SK-N-SH treated with all-trans-retinoic acid at 6 μM for 48 hours (cell line): ENCODE results near the gene GIPC3.

ENCODE experiments used
- ARNTL ChIP-seq: fragments of 450-650 bp; formaldehyde crosslinking; IDR thresholded peaks from 2 replicates; pipeline ENCODE4 v1.5.0; 2020; ENCODE audit warnings: low read depth, mild to moderate bottlenecking, moderate library complexity, borderline replicate concordance
- ISL1 ChIP-seq: fragments of 250-450 bp; sonication (Bioruptor Pico); IDR thresholded peaks from 2 replicates; pipeline ENCODE4 v2.1.2; 2022; ENCODE audit warnings: mild to moderate bottlenecking, moderate library complexity
- SNAI2 ChIP-seq: fragments of 250-450 bp; sonication (Bioruptor Pico); IDR thresholded peaks from 2 replicates; pipeline ENCODE4 v1.5.0; 2020; ENCODE audit warnings: mild to moderate bottlenecking, moderate library complexity
- ZC3H10 ChIP-seq: fragments of 250-450 bp; sonication (Bioruptor Pico); IDR thresholded peaks from 2 replicates; pipeline ENCODE4 v1.5.1; 2021; ENCODE audit warnings: mild to moderate bottlenecking, moderate library complexity
- ZFP3 ChIP-seq: fragments of 250-450 bp; sonication (Bioruptor Pico); IDR thresholded peaks from 2 replicates; pipeline ENCODE4 v1.5.0; 2020; ENCODE audit warnings: mild to moderate bottlenecking, moderate library complexity
- ZFP30 ChIP-seq: fragments of 450-650 bp; formaldehyde crosslinking; IDR thresholded peaks from 2 replicates; pipeline ENCODE4 v1.5.0; 2022; ENCODE audit warnings: mild to moderate bottlenecking, moderate library complexity
- ZNF565 ChIP-seq: fragments of 450-650 bp; formaldehyde crosslinking; conservative IDR thresholded peaks from 2 replicates; pipeline ENCODE4 v1.5.0; 2020; ENCODE audit warnings: low read depth, mild to moderate bottlenecking, moderate library complexity
- ZNF8 ChIP-seq: fragments of 450-650 bp; formaldehyde crosslinking; IDR thresholded peaks from 2 replicates; pipeline ENCODE4 v1.5.0; 2020; ENCODE audit warnings: mild to moderate bottlenecking, moderate library complexity

- TF ChIP-seq ZFP30 (CRISPR knock-in tag), result no peak
- no peak for TF ChIP-seq ZNF565 (CRISPR knock-in tag)
- no peak for TF ChIP-seq ISL1 (CRISPR knock-in tag)
- no peak for TF ChIP-seq ZC3H10 (CRISPR knock-in tag)
- TF ChIP-seq SNAI2, result no peak
- no peak for TF ChIP-seq ARNTL (CRISPR knock-in tag)
- no peak for TF ChIP-seq ZNF8 (CRISPR knock-in tag)
- no peak for TF ChIP-seq ZFP3
Observed at GRCh38 chr19:3535981-3536380, 49.3 kb upstream of the GIPC3 start.
